HepG2 (cell line): ENCODE data around the gene USP2. TPM values are rescaled to one million over a fixed set of nuclear protein-coding genes. Genes with fewer than 3 reads are reported as not detected.

ENCODE experiments used
- ARHGAP35 ChIP-seq: sonication (generic); formaldehyde crosslinking; IDR thresholded peaks from 2 replicates; pipeline ENCODE4 v1.9.0; 2022; ENCODE audit warnings: mild to moderate bottlenecking, inconsistent platforms, moderate library complexity, missing genetic modification reagents, borderline replicate concordance
- ASH2L ChIP-seq: fragments of 300-600, 200-600 bp; sonication (generic); IDR thresholded peaks from 2 replicates; pipeline ENCODE4 v1.7.0; 2017; ENCODE audit warnings: low read depth, mild to moderate bottlenecking, moderate library complexity, mixed read lengths, low read length; ENCODE audit not compliant: insufficient read length
- ATF7-NPFF ChIP-seq: sonication (generic); formaldehyde crosslinking; IDR thresholded peaks from 2 replicates; pipeline ENCODE4 v1.8.1; 2023; ENCODE audit warnings: mild to moderate bottlenecking, low read depth, missing genetic modification reagents, moderate library complexity
- CHCHD3 ChIP-seq: sonication (generic); formaldehyde crosslinking; IDR thresholded peaks from 2 replicates; pipeline ENCODE4 v1.8.0; 2022; ENCODE audit warnings: mild to moderate bottlenecking, missing genetic modification reagents, moderate library complexity
- DNMT3B ChIP-seq: conservative IDR thresholded peaks from 2 replicates; pipeline ENCODE4 v1.6.1; 2016; ENCODE audit warnings: missing biosample characterization, control low read depth
- IKZF5 ChIP-seq: IDR thresholded peaks from 2 replicates; pipeline ENCODE4 v1.6.1; 2018; ENCODE audit warnings: missing genetic modification reagents, mild to moderate bottlenecking, missing compliant biosample characterization
- JUND ChIP-seq: sonication (generic); formaldehyde crosslinking; IDR thresholded peaks from 2 replicates; pipeline ENCODE4 v1.8.0; 2022; ENCODE audit warnings: mild to moderate bottlenecking, missing genetic modification reagents
- KAT8 ChIP-seq: IDR thresholded peaks from 2 replicates; pipeline ENCODE4 v1.6.1; 2016; ENCODE audit warnings: missing genetic modification reagents, missing compliant biosample characterization
- PATZ1 ChIP-seq: sonication (generic); formaldehyde crosslinking; IDR thresholded peaks from 2 replicates; pipeline ENCODE4 v1.4.0; 2020; ENCODE audit warnings: missing genetic modification reagents
- SP4 ChIP-seq: sonication (generic); formaldehyde crosslinking; IDR thresholded peaks from 2 replicates; pipeline ENCODE4 v1.8.1; 2023; ENCODE audit warnings: mild to moderate bottlenecking, missing genetic modification reagents
- STAT5B ChIP-seq: sonication (generic); formaldehyde crosslinking; IDR thresholded peaks from 2 replicates; pipeline ENCODE4 v1.4.0; 2020; ENCODE audit warnings: missing genetic modification reagents
- TEF ChIP-seq: sonication (generic); formaldehyde crosslinking; IDR thresholded peaks from 2 replicates; pipeline ENCODE4 v1.5.0; 2020; ENCODE audit warnings: missing genetic modification reagents
- THAP7 ChIP-seq: sonication (generic); formaldehyde crosslinking; IDR thresholded peaks from 2 replicates; pipeline ENCODE4 v1.8.1; 2023; ENCODE audit warnings: mild to moderate bottlenecking, missing genetic modification reagents
- ZBTB49 ChIP-seq: sonication (generic); formaldehyde crosslinking; IDR thresholded peaks from 2 replicates; pipeline ENCODE4 v1.4.0; 2020; ENCODE audit warnings: missing genetic modification reagents, borderline replicate concordance
- ZFP36L2 ChIP-seq: sonication (generic); formaldehyde crosslinking; IDR thresholded peaks from 2 replicates; pipeline ENCODE4 v1.4.0; 2020; ENCODE audit warnings: missing genetic modification reagents
- ZKSCAN5 ChIP-seq: sonication (generic); formaldehyde crosslinking; IDR thresholded peaks from 2 replicates; pipeline ENCODE4 v1.5.1; 2020; ENCODE audit warnings: mild to moderate bottlenecking, missing genetic modification reagents
- ZNF230 ChIP-seq: sonication (generic); formaldehyde crosslinking; IDR thresholded peaks from 2 replicates; pipeline ENCODE4 v1.4.0; 2020; ENCODE audit warnings: mild to moderate bottlenecking, missing genetic modification reagents
- ZNF274 ChIP-seq: sonication (generic); formaldehyde crosslinking; IDR thresholded peaks from 2 replicates; pipeline ENCODE4 v1.5.1; 2020; ENCODE audit warnings: mild to moderate bottlenecking, missing genetic modification reagents
- ZNF33A ChIP-seq: sonication (generic); formaldehyde crosslinking; IDR thresholded peaks from 2 replicates; pipeline ENCODE4 v1.5.1; 2020; ENCODE audit warnings: missing genetic modification reagents, mild to moderate bottlenecking, moderate library complexity, borderline replicate concordance
- ZNF367 ChIP-seq: sonication (generic); formaldehyde crosslinking; IDR thresholded peaks from 2 replicates; pipeline ENCODE4 v1.4.0; 2020; ENCODE audit warnings: missing genetic modification reagents, borderline replicate concordance
- ZNF547 ChIP-seq: sonication (generic); formaldehyde crosslinking; IDR thresholded peaks from 2 replicates; pipeline ENCODE4 v1.5.1; 2020; ENCODE audit warnings: mild to moderate bottlenecking, missing genetic modification reagents
- ZNF549 ChIP-seq: sonication (generic); formaldehyde crosslinking; IDR thresholded peaks from 2 replicates; pipeline ENCODE4 v1.5.0; 2020; ENCODE audit warnings: missing genetic modification reagents
- ZNF670 ChIP-seq: sonication (generic); formaldehyde crosslinking; IDR thresholded peaks from 2 replicates; pipeline ENCODE4 v1.8.0; 2022; ENCODE audit warnings: mild to moderate bottlenecking, missing genetic modification reagents, borderline replicate concordance
- ZZZ3 ChIP-seq: sonication (generic); formaldehyde crosslinking; IDR thresholded peaks from 2 replicates; pipeline ENCODE4 v1.4.0; 2020; ENCODE audit warnings: missing genetic modification reagents, mild to moderate bottlenecking, borderline replicate concordance
- polyA plus RNA-seq, 8 experiments: library from polyadenylated mRNA; depleted of rRNA in 3 of 8; stranded (reverse) in 7 of 8; unstranded in 1 of 8; fragments of >200 nt; fragmentation: Illumina TruSeq in 4 of 8; extraction: Trizol in 4 of 8; gene quantifications; 2 replicates each; pipeline versions ENCODE4 v1.2.1 to v1.2.3, GENCODE V29; 2011 to 2016; ENCODE audit warnings: low read depth in 4 of 8, missing spikeins in 1 of 8, mixed read lengths in 1 of 8; ENCODE audit not compliant: insufficient read depth in 1 of 8
- total RNA-seq, 5 experiments: library from RNA; depleted of rRNA; stranded (reverse); fragments of >200 nt; fragmentation: Illumina TruSeq; extraction: Trizol; gene quantifications; 2 replicates each; pipeline ENCODE4 v1.2.3, GENCODE V29; 2016; ENCODE audit warnings: low read depth in 1 of 5

Gene USP2
- total and polyA plus RNA-seq, 2 of the 13 experiments (the other 11 are each of a cell fraction or from before 2014, with no cell fraction given) = 2.5 to 6.0 TPM

GRCh38 chr11:119373921-119374631 lies 7.4 kb downstream of the USP2 start (continued):
- TF ChIP-seq IKZF5 (CRISPR knock-in tag) (peak; percentile 49; the same call in 1 of the 2 replicates), ARHGAP35 (CRISPR knock-in tag) (no peak), ZNF274 (CRISPR knock-in tag) (no peak), STAT5B (CRISPR knock-in tag) (no peak), ZZZ3 (CRISPR knock-in tag) (no peak), ZNF33A (no peak), TEF (no peak), ZKSCAN5 (CRISPR knock-in tag) (no peak), ZNF547 (CRISPR knock-in tag) (no peak), CHCHD3 (CRISPR knock-in tag) (no peak), ASH2L (no peak), ZNF230 (CRISPR knock-in tag) (no peak), ZFP36L2 (no peak), ATF7-NPFF (CRISPR knock-in tag) (no peak), KAT8 (peak; percentile 41; the same call in 1 of the 2 replicates), ZNF549 (no peak), SP4 (no peak), PATZ1 (CRISPR knock-in tag) (0 out of 2 replicates have a peak, but pooled peaks have one; percentile 25), ZNF367 (CRISPR knock-in tag) (no peak), ZBTB49 (CRISPR knock-in tag) (no peak), DNMT3B (CRISPR knock-in tag) (no peak), JUND (CRISPR knock-in tag) (no peak), THAP7 (no peak), ZNF670 (CRISPR knock-in tag) (no peak)
